H1 (cell line): ENCODE results near the gene ADIPOR2. TPM values are rescaled to one million over a fixed set of nuclear protein-coding genes. Genes with fewer than 3 reads are reported as not detected.

Experiments
- EZH2 ChIP-seq: fragments of 200-600 bp; sonication (generic); IDR thresholded peaks from 2 replicates; pipeline ENCODE4 v1.7.1; 2012; ENCODE audit warnings: low read depth, mild to moderate bottlenecking, moderate library complexity, low read length, inconsistent platforms; ENCODE audit not compliant: severe bottlenecking
- GTF2F1 ChIP-seq: IDR thresholded peaks from 2 replicates; pipeline ENCODE4 v1.6.1; 2012; ENCODE audit warnings: low read depth, low read length, improper control_type of control experiment, borderline replicate concordance
- polyA plus RNA-seq, 7 experiments: library from polyadenylated mRNA; depleted of rRNA in 3 of 7; stranded (reverse) in 5 of 7; unstranded in 2 of 7; fragments of >200 nt in 5 of 7; fragments of 200-250 nt in 2 of 7; gene quantifications; 1 replicate in 5 of 7; 2 replicates in 1 of 7; 4 replicates in 1 of 7; pipeline versions ENCODE4 v1.2.1 to v1.2.3, GENCODE V29; 2011 to 2013; ENCODE audit warnings: missing spikeins in 2 of 7, mixed read lengths in 2 of 7
- total RNA-seq: library from RNA; stranded (reverse); fragmentation: NEBNext Ultra II Directional; extraction: Animal tissue kit (Norgen Biotek cat#: 25700); gene quantifications from 2 replicates; pipeline ENCODE4 v1.2.1, GENCODE V29; 2021

Gene ADIPOR2
- total and polyA plus RNA-seq, 2 of the 8 experiments (the other 6 are each of a cell fraction or from before 2014, with no cell fraction given) = 17.5 to 50.8 TPM

DNA sequence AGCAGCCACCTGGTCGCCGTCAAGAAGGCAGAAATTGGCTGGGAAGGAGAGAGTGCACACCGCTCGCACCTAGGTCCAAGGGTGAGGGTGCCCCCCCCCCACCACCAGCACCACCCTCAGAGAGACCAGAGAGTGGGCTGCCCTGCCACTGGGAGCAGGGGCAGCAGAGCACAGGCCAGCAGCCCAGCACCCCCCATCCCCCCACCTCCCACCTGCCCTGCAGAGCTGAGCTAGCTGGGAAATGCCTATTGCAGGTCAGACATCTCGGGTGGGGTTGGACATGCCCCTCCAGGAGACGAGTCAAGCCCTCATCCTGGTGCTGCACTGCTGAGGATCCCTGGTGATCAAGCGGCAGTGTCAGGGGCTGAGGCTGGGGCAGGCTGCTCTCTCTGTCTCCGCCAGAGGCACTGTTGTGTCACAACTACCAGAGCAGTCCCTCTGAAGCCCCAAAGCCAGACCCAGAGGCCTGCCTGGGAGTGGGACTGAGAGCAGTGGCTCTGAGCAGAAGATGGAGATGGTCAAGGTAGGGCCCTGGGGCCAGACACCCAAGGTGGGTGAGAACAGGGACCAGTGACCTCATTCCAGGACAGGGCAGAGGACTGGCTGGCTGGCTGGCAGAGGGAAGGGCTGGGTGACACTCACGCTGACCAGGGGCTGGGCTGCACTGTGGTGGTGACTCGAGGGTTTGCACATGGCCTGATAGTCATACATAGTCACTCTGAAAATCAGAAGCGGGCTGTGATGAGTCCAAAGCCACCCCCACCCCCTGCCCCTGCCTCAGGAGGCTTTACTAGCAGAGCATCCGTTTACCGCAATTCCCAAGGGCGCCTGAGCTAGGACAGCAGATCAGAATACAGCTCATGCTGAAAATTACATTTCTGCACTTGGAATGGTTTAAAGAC is 109.8 kb downstream of the ADIPOR2 start (continued):
- no peak for TF ChIP-seq GTF2F1
- no peak for TF ChIP-seq EZH2
